ENCODE data around the gene STK39.

The STK39 gene

DNA sequence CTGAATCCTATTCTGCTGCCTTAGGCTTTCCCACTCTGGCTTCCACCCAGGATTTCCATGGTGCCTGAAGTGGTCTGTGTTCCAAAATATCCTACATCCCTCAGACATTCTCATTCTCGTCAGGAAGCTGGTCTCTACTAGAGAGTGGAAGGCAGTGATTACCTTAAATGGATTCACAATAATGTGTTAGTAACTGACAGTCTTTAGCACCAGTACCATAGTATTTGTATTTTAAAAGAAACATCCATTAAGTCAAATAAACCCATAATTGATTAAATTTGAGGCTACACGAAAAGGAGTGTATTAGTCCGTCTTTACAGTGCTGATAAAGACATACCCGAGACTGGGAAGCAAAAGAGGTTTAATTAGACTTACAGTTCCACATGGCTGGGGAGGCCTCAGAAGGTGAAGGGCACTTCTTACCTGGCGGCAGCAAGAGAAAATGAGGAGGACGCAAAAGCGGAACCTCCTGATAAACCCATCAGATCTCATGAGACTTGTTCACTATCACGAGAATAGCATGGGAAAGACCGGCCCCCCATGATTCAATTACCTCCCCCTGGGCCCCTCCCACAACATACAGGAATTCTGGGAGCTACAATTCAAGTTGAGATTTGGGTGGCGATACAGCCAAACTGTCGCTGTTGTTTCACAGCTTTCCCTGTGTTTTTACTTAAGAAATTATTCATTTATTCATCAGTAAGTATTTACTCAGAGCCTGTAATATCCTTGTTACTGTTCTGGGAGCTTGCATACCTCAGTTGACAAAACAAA, 306.5 kb downstream of the STK39 start:
- no peak for DNase-seq (ENCODE audit: low read depth, low spot score)
- TF ChIP-seq YY1 (IDR thresholded peaks at IDR 0.05; ENCODE audit: insufficient read depth, insufficient read length): no peak
- TF ChIP-seq ZNF274 (IDR thresholded peaks at IDR 0.05; ENCODE audit: low read depth, low read length): no peak
- no peak for TF ChIP-seq SUZ12 (IDR thresholded peaks at IDR 0.05; ENCODE audit: extremely low read depth, insufficient read depth, insufficient read length)
- Histone ChIP-seq H3K9ac (ENCODE audit: insufficient read length, low read depth) (no peak overlapping the region), H3K36me3 (ENCODE audit: insufficient read depth, insufficient read length, low read length) (no peaks in the 10 kb centered on the region), H3K4me1 (ENCODE audit: insufficient read depth, insufficient read length) (no peaks in the 10 kb centered on the region), H3K4me3 (ENCODE audit: insufficient read length, low read depth) (no peak overlapping the region), H3K27me3 (ENCODE audit: insufficient read depth, insufficient read length) (no peaks in the 10 kb centered on the region), H3K9me3 (ENCODE audit: insufficient read depth, low read length) (no peaks in the 10 kb centered on the region)

DNA sequence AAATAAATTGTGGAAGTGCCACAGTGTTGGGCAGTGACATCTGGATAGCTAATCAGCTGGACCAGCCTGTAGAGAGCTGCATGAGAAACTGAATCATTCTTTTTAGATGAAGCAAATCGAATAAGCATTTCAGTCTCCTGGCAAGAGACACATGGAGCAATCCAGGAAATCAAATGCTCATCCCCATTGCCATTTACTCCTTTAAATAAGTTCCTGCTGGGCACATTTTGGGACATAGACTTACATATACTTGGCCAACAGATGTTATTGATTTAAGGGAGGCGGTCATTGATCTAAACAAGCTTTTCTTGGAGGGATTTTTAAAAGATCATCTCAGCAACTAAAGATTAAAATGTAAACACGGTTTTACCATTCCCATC, 307.1 kb downstream of the STK39 start:
- Histone ChIP-seq H3K9me3 (ENCODE audit: insufficient read depth, low read length) (no peaks in the 10 kb centered on the region), H3K9ac (ENCODE audit: insufficient read length, low read depth) (no peak overlapping the region), H3K4me1 (ENCODE audit: insufficient read depth, insufficient read length) (no peaks in the 10 kb centered on the region), H3K36me3 (ENCODE audit: insufficient read depth, insufficient read length, low read length) (no peaks in the 10 kb centered on the region), H3K27me3 (ENCODE audit: insufficient read depth, insufficient read length) (no peaks in the 10 kb centered on the region), H3K4me3 (ENCODE audit: insufficient read length, low read depth) (no peak overlapping the region)
- TF ChIP-seq SUZ12 (IDR thresholded peaks at IDR 0.05; ENCODE audit: extremely low read depth, insufficient read depth, insufficient read length): no peak
- DNase-seq (ENCODE audit: low read depth, low spot score): no peak

DNA sequence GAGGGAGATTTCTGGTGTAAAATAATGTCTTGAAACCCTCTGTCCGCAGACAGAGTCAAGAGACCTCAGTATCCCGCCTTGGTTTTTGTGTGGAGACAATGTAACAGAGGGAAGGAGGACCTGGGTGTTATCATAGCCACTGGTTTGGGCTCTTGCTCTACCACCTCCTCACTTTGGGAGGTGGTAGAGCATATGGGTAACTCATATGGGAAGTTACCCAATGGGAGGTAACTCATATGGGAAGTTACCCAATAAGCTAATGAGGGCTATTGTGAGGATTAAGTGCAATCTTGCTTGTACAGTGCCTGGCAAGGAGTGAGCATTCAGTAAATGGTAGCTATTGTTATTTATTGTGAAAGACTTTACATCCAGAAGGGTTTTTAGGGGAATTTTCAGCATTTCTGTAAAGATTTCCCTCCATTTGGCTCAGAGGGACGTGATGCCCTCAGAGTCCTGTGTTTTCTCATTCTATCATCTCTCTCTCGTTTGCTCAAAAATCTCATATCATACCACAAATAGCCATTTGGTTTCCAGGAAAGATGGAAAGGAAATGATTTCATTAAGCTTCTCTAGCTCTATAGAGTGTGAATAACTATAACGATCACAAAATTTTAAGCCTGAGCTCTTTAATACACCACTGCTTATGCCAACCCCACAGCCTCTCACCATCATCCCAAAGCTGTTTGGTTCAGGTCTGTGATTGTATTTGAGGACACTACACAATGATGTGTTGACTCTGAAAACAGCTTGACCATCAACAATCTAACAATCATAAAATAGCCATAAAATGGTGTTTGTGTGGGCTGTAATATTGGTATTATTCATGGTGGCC, 307.7 kb downstream of the STK39 start:
- Histone ChIP-seq H3K36me3 (ENCODE audit: insufficient read depth, insufficient read length, low read length) (no peaks in the 10 kb centered on the region), H3K9me3 (ENCODE audit: insufficient read depth, low read length) (no peaks in the 10 kb centered on the region), H3K9ac (ENCODE audit: insufficient read length, low read depth) (no peak overlapping the region), H3K4me3 (ENCODE audit: insufficient read length, low read depth) (no peak overlapping the region), H3K27me3 (ENCODE audit: insufficient read depth, insufficient read length) (no peaks in the 10 kb centered on the region), H3K4me1 (ENCODE audit: insufficient read depth, insufficient read length) (no peaks in the 10 kb centered on the region)
- no peak for DNase-seq (ENCODE audit: low read depth, low spot score)
- TF ChIP-seq YY1 (IDR thresholded peaks at IDR 0.05; ENCODE audit: insufficient read depth, insufficient read length): no peak
- no peak for TF ChIP-seq ZNF274 (IDR thresholded peaks at IDR 0.05; ENCODE audit: low read depth, low read length)
- TF ChIP-seq SUZ12 (IDR thresholded peaks at IDR 0.05; ENCODE audit: extremely low read depth, insufficient read depth, insufficient read length): no peak

DNA sequence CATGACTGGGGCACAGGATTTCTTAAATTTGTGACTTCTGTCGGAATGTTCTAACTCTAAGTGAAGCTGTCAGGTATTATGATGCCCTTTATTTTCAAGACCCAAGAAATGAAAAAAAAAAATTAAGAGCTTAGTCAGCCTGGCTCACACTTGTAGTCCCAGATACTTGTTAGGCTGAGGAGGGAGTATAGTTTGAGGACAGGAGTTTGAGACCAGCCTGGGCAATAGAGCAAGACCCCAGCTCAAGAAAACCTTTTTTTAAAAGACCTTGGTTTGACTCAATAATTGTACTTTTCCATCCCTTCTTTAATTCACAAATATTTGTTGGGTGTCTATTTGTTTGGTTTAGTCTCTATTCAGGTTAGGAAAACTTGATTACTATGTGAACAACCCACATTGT, 310.0 kb downstream of the STK39 start:
- no peak overlapping the region for H3K4me3 ChIP-seq (ENCODE audit: insufficient read length, low read depth)
- no peak overlapping the region for H3K9ac ChIP-seq (ENCODE audit: insufficient read length, low read depth)

DNA sequence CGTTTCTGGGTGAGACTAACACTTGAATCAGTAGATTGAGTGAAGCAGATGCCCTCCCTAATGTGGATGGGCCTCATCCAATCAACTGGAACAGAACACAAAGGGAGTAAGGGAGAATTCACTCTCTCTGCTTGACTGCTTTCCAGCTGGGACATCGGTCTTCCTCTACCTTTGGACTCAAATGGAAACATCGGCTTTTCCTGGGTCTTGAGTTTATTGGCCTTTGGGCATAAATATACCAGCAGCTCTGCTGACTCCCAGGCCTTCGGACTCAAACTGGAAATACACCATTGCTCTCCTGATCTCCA, 311.6 kb downstream of the STK39 start:
- TF ChIP-seq ZNF274 (IDR thresholded peaks at IDR 0.05; ENCODE audit: low read depth, low read length) (no peak), YY1 (IDR thresholded peaks at IDR 0.05; ENCODE audit: insufficient read depth, insufficient read length) (no peak)
- H3K4me3 ChIP-seq (ENCODE audit: insufficient read length, low read depth): no peak overlapping the region
- H3K4me1 ChIP-seq (ENCODE audit: insufficient read depth, insufficient read length): no peaks in the 10 kb centered on the region
- H3K27me3 ChIP-seq (ENCODE audit: insufficient read depth, insufficient read length): no peaks in the 10 kb centered on the region
- no peaks in the 10 kb centered on the region for H3K9me3 ChIP-seq (ENCODE audit: insufficient read depth, low read length)
- no peaks in the 10 kb centered on the region for H3K36me3 ChIP-seq (ENCODE audit: insufficient read depth, insufficient read length, low read length)
- DNase-seq (ENCODE audit: low read depth, low spot score): no peak
- no peak overlapping the region for H3K9ac ChIP-seq (ENCODE audit: insufficient read length, low read depth)

More for the DNA sequence above, 310.0 kb downstream of the STK39 start:
- Histone ChIP-seq H3K9me3 (ENCODE audit: insufficient read depth, low read length) (no peaks in the 10 kb centered on the region), H3K27me3 (ENCODE audit: insufficient read depth, insufficient read length) (no peaks in the 10 kb centered on the region), H3K36me3 (ENCODE audit: insufficient read depth, insufficient read length, low read length) (no peaks in the 10 kb centered on the region), H3K4me1 (ENCODE audit: insufficient read depth, insufficient read length) (no peaks in the 10 kb centered on the region)
- TF ChIP-seq SUZ12 (IDR thresholded peaks at IDR 0.05; ENCODE audit: extremely low read depth, insufficient read depth, insufficient read length): no peak
- TF ChIP-seq ZNF274 (IDR thresholded peaks at IDR 0.05; ENCODE audit: low read depth, low read length): no peak
- no peak for TF ChIP-seq YY1 (IDR thresholded peaks at IDR 0.05; ENCODE audit: insufficient read depth, insufficient read length)
- DNase-seq (ENCODE audit: low read depth, low spot score): no peak

DNA sequence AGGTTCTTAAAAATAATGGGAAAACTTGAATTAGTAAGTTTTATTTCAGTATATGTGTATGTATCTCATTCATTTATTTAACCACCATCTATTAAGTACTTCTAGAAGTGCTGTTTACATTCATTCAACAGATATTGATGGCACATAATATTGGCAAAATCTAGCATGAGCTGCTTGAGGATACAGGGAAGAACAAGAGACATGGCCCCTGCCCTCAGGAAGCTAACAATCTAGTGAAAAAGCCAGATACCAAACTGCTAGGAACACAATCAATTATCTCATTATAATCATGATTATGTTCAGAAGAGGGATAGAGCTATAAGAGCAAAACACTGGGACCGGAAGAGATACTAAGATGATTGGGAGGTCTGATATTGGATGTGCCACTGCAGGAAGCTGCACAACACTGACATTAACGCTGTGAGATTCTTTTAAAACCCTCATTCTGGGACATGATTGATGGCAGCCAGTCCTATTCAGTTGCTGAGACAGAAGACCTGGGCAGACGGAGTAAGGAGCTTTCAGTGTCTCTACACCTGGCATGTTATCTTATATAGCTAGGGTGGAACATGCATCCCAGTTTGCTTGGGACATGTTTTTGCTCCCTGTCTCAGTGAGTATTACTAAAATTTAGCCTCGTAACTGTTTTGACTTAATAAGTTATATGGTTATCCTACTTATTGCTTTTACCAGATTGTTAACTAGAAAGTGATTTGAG, 314.1 kb downstream of the STK39 start:
- Histone ChIP-seq H3K4me1 (ENCODE audit: insufficient read depth, insufficient read length) (no peaks in the 10 kb centered on the region), H3K9me3 (ENCODE audit: insufficient read depth, low read length) (no peaks in the 10 kb centered on the region), H3K27me3 (ENCODE audit: insufficient read depth, insufficient read length) (no peaks in the 10 kb centered on the region), H3K36me3 (ENCODE audit: insufficient read depth, insufficient read length, low read length) (no peaks in the 10 kb centered on the region), H3K4me3 (ENCODE audit: insufficient read length, low read depth) (no peak overlapping the region), H3K9ac (ENCODE audit: insufficient read length, low read depth) (no peak overlapping the region)
- DNase-seq (ENCODE audit: low read depth, low spot score): no peak
- TF ChIP-seq YY1 (IDR thresholded peaks at IDR 0.05; ENCODE audit: insufficient read depth, insufficient read length): no peak
- no peak for TF ChIP-seq SUZ12 (IDR thresholded peaks at IDR 0.05; ENCODE audit: extremely low read depth, insufficient read depth, insufficient read length)
- TF ChIP-seq ZNF274 (IDR thresholded peaks at IDR 0.05; ENCODE audit: low read depth, low read length): no peak

DNA sequence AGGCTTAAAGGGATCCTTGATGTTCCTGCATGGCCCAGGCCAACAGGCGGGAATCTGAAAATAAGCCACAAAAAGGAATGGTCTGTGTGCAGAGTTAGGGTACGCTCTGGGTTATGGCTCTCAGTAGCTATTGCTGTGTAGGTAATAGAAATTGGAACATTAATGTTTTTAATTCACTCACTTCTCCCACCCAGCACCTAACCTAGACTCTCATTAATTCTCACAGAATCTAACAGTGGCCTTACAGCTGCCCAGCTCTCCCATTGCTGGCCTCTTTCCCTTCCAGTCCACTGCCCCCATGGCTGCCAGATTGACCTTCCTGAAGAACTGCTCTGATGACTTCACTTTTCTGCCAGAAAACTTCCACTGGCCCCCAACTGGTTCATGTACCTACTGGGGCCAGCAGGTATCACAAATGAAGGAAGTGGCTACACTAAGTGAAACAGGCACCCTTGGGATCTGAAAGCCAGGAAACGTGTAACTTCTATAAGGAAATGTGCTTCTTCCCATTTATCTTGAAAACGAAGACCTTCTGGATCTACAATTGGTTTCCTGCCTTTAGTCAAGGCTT, 315.2 kb downstream of the STK39 start:
- no peaks in the 10 kb centered on the region for H3K4me1 ChIP-seq (ENCODE audit: insufficient read depth, insufficient read length)
- H3K27me3 ChIP-seq (ENCODE audit: insufficient read depth, insufficient read length): no peaks in the 10 kb centered on the region
- no peaks in the 10 kb centered on the region for H3K36me3 ChIP-seq (ENCODE audit: insufficient read depth, insufficient read length, low read length)
- H3K9ac ChIP-seq (ENCODE audit: insufficient read length, low read depth): no peak overlapping the region
- no peaks in the 10 kb centered on the region for H3K9me3 ChIP-seq (ENCODE audit: insufficient read depth, low read length)
- TF ChIP-seq SUZ12 (IDR thresholded peaks at IDR 0.05; ENCODE audit: extremely low read depth, insufficient read depth, insufficient read length): no peak
- TF ChIP-seq ZNF274 (IDR thresholded peaks at IDR 0.05; ENCODE audit: low read depth, low read length): no peak
- TF ChIP-seq YY1 (IDR thresholded peaks at IDR 0.05; ENCODE audit: insufficient read depth, insufficient read length): no peak
- DNase-seq (ENCODE audit: low read depth, low spot score): no peak
- H3K4me3 ChIP-seq (ENCODE audit: insufficient read length, low read depth): no peak overlapping the region
